Dendritic cell treated with granulocyte-macrophage colony-stimulating factor and Interleukin-4, amounts not matched to agents 40 ng/mL and 50 ng/mL, for 4 days (primary cell): ENCODE measurements around the gene HIRA.

Source experiments
- H3K27ac Mint-ChIP-seq: one replicate; pipeline ENCODE4 v1.8.0; 2022; ENCODE audit warnings: mild to moderate bottlenecking, mixed read lengths
- H3K27me3 Mint-ChIP-seq: one replicate; pipeline ENCODE4 v1.8.0; 2022; ENCODE audit warnings: mild to moderate bottlenecking, mixed read lengths
- H3K36me3 Mint-ChIP-seq: one replicate; pipeline ENCODE4 v1.8.0; 2022; ENCODE audit warnings: low read depth, mixed read lengths
- H3K4me1 Mint-ChIP-seq: one replicate; pipeline ENCODE4 v1.8.0; 2022; ENCODE audit warnings: low read depth, mixed read lengths
- H3K4me3 Mint-ChIP-seq: one replicate; pipeline ENCODE4 v1.8.0; 2022; ENCODE audit warnings: mild to moderate bottlenecking, moderate library complexity, mixed read lengths
- H3K9me3 Mint-ChIP-seq: one replicate; pipeline ENCODE4 v1.8.0; 2022; ENCODE audit warnings: mixed read lengths
- intact Hi-C: fragments of 100-400 bp; cut with micrococcal nuclease; formaldehyde crosslinking; loops from one replicate; pipeline ENCODE4 v1.15.0; 2022

Gene HIRA

DNA sequence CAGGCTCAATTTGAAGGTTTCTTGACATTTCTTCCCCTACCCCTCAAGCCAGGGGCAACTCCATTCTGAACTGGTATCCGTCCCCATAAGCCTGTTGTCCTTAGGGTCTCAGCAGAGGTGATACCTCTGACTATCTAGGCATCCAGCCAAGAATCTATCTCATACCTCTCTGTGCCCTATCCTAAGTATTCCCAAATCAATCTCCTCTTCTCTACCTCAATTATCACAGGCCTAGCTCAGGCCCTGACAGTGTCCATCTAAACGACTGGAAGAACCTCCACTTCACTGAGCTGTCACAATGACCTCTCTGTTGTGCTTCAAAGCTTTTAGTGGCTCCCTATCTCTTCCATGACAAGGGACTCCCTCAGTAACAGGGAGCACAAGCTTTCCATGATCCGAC is 26.9 kb downstream of the HIRA start:
- Mint-ChIP-seq H3K4me1 (no peaks in the 10 kb centered on the region), H3K27ac (no peak overlapping the region), H3K36me3 (peaks cover 86% of the 10 kb centered on the region), H3K27me3 (no peaks in the 10 kb centered on the region), H3K4me3 (no peak overlapping the region), H3K9me3 (no peaks in the 10 kb centered on the region)
- intact Hi-C loops = no loop called here

DNA sequence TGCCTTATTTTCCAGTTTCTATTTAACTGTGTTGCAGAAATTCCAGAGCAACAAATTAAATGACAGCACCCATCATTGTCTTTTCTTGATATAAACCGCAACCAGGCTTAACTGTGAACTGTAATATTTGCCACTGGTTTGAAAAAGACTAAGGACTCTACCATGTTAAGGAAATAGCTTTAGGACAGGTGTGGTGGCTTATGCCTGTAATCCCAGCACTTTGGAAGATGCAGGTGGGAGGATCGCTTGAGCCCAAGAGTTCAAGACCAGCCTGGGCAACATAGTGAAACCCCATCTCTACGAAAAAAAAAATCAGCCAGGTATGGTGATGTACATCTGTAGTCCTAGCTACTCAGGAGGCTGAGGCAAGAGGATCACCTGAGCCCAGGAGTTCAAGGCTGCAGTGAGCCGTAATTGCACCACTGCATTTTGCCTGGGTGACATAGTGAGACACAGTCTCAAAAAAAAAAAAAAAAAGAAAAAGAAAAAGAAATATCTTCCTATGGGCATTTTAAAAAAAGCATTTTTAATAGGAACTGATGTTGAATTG is 28.8 kb downstream of the HIRA start:
- intact Hi-C loops = no loop called here
- no peak overlapping the region for H3K27ac Mint-ChIP-seq
- no peaks in the 10 kb centered on the region for H3K9me3 Mint-ChIP-seq
- H3K4me1 Mint-ChIP-seq = no peaks in the 10 kb centered on the region
- H3K36me3 Mint-ChIP-seq = peaks cover 86% of the 10 kb centered on the region
- no peak overlapping the region for H3K4me3 Mint-ChIP-seq
- no peaks in the 10 kb centered on the region for H3K27me3 Mint-ChIP-seq

DNA sequence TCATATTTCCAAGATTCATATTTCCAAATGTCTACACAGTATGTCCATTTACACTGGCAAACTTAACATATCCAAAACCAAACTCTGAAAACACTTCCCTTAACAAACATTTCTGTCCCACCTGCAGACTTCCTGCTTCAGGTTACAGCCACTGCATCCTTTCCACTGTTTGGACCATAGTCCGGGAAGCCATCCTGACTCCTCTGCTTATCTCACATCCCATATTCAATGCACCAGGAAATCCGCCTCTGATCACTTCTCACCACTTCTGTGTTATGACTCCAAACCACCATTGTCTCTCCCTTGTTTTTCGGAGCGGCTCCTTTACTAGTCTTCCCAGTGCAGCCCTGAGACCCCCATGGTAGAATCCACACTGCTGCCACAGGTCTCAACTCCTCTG is 30.1 kb downstream of the HIRA start:
- H3K36me3 Mint-ChIP-seq = peaks cover 86% of the 10 kb centered on the region
- no peaks in the 10 kb centered on the region for H3K4me1 Mint-ChIP-seq
- H3K9me3 Mint-ChIP-seq = no peaks in the 10 kb centered on the region
- intact Hi-C loops = no loop called here
- no peak overlapping the region for H3K27ac Mint-ChIP-seq
- H3K27me3 Mint-ChIP-seq = no peaks in the 10 kb centered on the region
- no peak overlapping the region for H3K4me3 Mint-ChIP-seq

GRCh38 chr22:19400881-19401280 is 30.7 kb downstream of the HIRA start:
- Mint-ChIP-seq H3K4me3 (no peak overlapping the region), H3K36me3 (peaks cover 86% of the 10 kb centered on the region), H3K27me3 (no peaks in the 10 kb centered on the region), H3K9me3 (no peaks in the 10 kb centered on the region), H3K27ac (no peak overlapping the region), H3K4me1 (no peaks in the 10 kb centered on the region)
- intact Hi-C loops = no loop called here

- Mint-ChIP-seq H3K27ac (no peak overlapping the region), H3K4me3 (no peak overlapping the region), H3K36me3 (peaks cover 86% of the 10 kb centered on the region), H3K4me1 (no peaks in the 10 kb centered on the region), H3K9me3 (no peaks in the 10 kb centered on the region), H3K27me3 (no peaks in the 10 kb centered on the region)
- intact Hi-C loops = no loop called here
Measured at GRCh38 chr22:19398652-19399051, 32.9 kb downstream of the HIRA start.

DNA sequence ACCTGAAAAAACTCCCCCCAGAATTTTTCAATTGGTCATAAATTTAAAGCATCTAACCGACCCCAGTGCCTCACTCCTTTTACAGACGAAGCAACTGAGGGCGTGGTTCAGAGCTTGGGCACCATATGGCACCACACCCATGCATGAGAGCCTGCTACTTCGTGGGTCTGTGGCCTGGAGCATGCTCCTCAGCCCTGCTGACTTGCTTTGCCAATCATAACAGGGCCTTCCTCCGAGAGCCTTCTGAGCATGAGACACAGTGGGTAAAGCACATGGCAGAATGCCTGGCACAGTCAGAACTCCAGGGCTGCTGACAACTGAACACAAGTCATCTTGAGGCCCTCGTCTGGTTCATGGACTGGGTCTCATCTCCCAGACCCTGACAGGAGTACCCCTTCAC is 33.3 kb downstream of the HIRA start:
- Mint-ChIP-seq H3K27ac (no peak overlapping the region), H3K36me3 (peaks cover 91% of the 10 kb centered on the region)
- intact Hi-C loops = no loop called here

DNA sequence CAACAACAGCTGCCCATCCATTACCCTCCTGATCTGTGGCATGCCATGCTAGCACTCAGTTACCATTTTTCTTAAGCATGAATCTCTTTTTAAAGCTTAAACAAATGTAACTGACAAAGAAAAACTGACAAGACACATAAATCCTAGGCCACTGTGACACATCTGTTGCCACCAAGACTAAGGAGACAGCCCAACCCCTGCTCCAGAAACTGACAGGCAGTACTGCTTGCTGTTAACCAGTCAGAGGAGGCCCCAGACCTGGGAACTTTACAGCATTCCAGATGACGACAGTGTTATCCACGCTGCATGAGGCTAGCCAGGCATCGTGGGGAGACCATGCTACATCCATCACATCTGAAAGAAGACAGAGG is 33.8 kb downstream of the HIRA start:
- Mint-ChIP-seq H3K9me3 (no peaks in the 10 kb centered on the region), H3K36me3 (peaks cover 96% of the 10 kb centered on the region), H3K27ac (no peak overlapping the region), H3K27me3 (no peaks in the 10 kb centered on the region), H3K4me1 (no peaks in the 10 kb centered on the region), H3K4me3 (no peak overlapping the region)
- intact Hi-C loops = no loop called here

More for the DNA sequence above, 33.3 kb downstream of the HIRA start:
- H3K4me1 Mint-ChIP-seq = no peaks in the 10 kb centered on the region
- H3K27me3 Mint-ChIP-seq = no peaks in the 10 kb centered on the region
- no peak overlapping the region for H3K4me3 Mint-ChIP-seq
- no peaks in the 10 kb centered on the region for H3K9me3 Mint-ChIP-seq

DNA sequence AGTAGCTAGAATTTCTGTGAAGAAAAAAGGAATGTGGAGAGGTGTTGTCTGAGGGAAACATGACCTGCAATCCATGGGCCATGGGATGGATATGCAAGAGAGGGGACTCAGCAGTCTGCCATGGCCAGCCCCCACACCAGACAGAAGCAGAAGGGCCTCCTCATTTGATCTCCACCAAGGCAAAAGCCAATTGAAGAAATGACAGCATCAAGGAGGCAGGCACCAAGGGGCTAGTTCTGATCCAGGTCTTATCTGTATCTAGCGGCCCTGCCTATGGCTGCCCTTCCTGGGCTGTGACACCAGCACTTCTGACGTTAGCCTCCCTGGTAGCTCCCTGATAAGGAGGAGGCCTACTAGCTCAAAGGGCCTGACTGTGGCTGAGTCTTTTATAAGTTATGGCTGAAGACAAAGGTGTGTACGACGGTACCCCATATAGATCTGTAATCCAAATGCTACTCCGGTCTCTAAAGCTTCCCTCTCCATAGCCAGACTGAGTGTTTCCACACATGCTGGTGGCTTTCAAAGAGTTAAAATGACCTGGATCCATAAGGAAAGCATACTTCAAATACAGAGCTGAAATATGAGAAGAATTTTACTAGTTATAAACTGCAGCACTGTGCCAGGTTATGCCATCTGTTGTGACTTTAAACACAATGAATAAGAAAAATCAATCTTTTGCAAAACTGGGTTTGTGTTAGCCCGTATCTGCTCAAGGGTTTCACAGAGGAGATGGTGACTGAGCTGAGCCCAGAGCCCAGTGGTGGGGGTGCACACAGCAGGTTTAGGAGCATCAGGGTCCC is 34.4 kb downstream of the HIRA start:
- no peaks in the 10 kb centered on the region for H3K27me3 Mint-ChIP-seq
- no peak overlapping the region for H3K4me3 Mint-ChIP-seq
- H3K36me3 Mint-ChIP-seq = peaks cover 100% of the 10 kb centered on the region
- no peaks in the 10 kb centered on the region for H3K4me1 Mint-ChIP-seq
- intact Hi-C loops = no loop called here
- H3K27ac Mint-ChIP-seq = no peak overlapping the region
- no peaks in the 10 kb centered on the region for H3K9me3 Mint-ChIP-seq

DNA sequence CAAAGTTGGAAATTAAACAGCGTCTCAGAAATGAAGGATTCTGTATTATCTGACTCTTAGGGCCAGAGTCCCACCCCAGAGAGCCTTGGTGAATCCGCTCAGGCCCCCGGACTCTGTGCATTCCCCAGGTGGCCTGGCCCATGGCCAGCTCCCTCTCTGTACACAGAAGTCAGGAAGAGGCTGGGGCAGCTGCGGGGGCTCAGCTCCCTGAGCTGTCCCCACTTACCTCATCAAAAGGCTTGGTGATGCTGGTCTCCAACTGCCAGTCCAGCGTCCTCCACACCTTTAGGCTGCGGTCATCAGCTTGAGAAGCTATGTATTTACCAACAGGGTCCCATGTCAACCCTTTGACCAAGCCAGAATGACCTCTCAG is 35.0 kb downstream of the HIRA start:
- Mint-ChIP-seq H3K36me3 (peaks cover 100% of the 10 kb centered on the region), H3K27ac (no peak overlapping the region), H3K9me3 (no peaks in the 10 kb centered on the region), H3K4me1 (no peaks in the 10 kb centered on the region), H3K4me3 (no peak overlapping the region), H3K27me3 (no peaks in the 10 kb centered on the region)
- intact Hi-C loops = no loop called here

- H3K36me3 Mint-ChIP-seq = peaks cover 98% of the 10 kb centered on the region
Measured at GRCh38 chr22:19395276-19395675, 36.3 kb downstream of the HIRA start.

GRCh38 chr22:19394274-19395050 is 37.1 kb downstream of the HIRA start:
- intact Hi-C loops = no loop called here
- no peaks in the 10 kb centered on the region for H3K9me3 Mint-ChIP-seq
- no peak overlapping the region for H3K4me3 Mint-ChIP-seq
- H3K27me3 Mint-ChIP-seq = no peaks in the 10 kb centered on the region
- no peaks in the 10 kb centered on the region for H3K4me1 Mint-ChIP-seq
- peaks cover 98% of the 10 kb centered on the region for H3K36me3 Mint-ChIP-seq
- no peak overlapping the region for H3K27ac Mint-ChIP-seq

More at GRCh38 chr22:19395276-19395675, 36.3 kb downstream of the HIRA start:
- no peaks in the 10 kb centered on the region for H3K9me3 Mint-ChIP-seq
- no peaks in the 10 kb centered on the region for H3K27me3 Mint-ChIP-seq
- no peak overlapping the region for H3K27ac Mint-ChIP-seq
- intact Hi-C loops = no loop called here
- H3K4me3 Mint-ChIP-seq = no peak overlapping the region
- H3K4me1 Mint-ChIP-seq = no peaks in the 10 kb centered on the region

- no peaks in the 10 kb centered on the region for H3K9me3 Mint-ChIP-seq
- intact Hi-C loops = no loop called here
- no peaks in the 10 kb centered on the region for H3K27me3 Mint-ChIP-seq
- peaks cover 98% of the 10 kb centered on the region for H3K36me3 Mint-ChIP-seq
- H3K4me3 Mint-ChIP-seq = no peak overlapping the region
- H3K4me1 Mint-ChIP-seq = no peaks in the 10 kb centered on the region
- no peak overlapping the region for H3K27ac Mint-ChIP-seq
Measured at GRCh38 chr22:19393704-19394103, 37.8 kb downstream of the HIRA start.

DNA sequence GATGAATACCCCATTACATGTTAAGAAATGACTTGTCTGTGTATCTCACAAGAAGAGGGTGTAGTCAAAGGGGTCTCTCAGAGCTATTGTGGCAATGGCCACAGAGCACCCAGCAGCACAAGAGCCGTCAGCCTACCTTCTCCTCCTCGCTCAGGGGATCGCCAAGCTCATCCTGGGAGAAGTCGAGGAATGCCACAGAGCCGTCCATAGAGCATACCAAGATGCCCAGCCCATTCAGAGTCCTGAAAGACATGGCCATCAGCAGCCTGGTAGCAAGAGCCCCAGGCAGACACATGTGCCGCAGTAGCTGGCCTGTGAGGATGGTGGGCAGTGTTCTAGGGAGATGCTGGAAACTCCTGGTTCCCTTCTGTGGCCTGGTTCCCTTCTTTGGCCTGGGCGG is 44.0 kb downstream of the HIRA start:
- H3K27ac Mint-ChIP-seq = no peak overlapping the region
- no peaks in the 10 kb centered on the region for H3K9me3 Mint-ChIP-seq
- intact Hi-C loops = no loop called here
- H3K4me1 Mint-ChIP-seq = no peaks in the 10 kb centered on the region
- H3K4me3 Mint-ChIP-seq = no peak overlapping the region
- peaks cover 98% of the 10 kb centered on the region for H3K36me3 Mint-ChIP-seq
- H3K27me3 Mint-ChIP-seq = no peaks in the 10 kb centered on the region

GRCh38 chr22:19387038-19387437 is 44.5 kb downstream of the HIRA start:
- Mint-ChIP-seq H3K9me3 (no peaks in the 10 kb centered on the region), H3K4me3 (no peak overlapping the region), H3K27me3 (no peaks in the 10 kb centered on the region), H3K4me1 (no peaks in the 10 kb centered on the region), H3K36me3 (peaks cover 98% of the 10 kb centered on the region), H3K27ac (no peak overlapping the region)
- intact Hi-C loops = no loop called here
